SU-DHL-6 (cell line): Measurements from ENCODE around the gene NGLY1.

Experiments used
- H2AFZ ChIP-seq: fragments of 200-600 bp; sonication (generic); 2 replicates; pipeline ENCODE4 v1.6.1; 2014; ENCODE audit warnings: low read depth, mild to moderate bottlenecking, moderate library complexity, mixed read lengths, antibody characterized with exemption, low read length; ENCODE audit not compliant: severe bottlenecking
- H3F3A ChIP-seq: fragments of 200-600 bp; shearing (Covaris generic); 2 replicates; pipeline ENCODE4 v1.6.0; 2016; ENCODE audit warnings: antibody characterized with exemption, mild to moderate bottlenecking; ENCODE audit not compliant: insufficient read depth
- H3K27ac ChIP-seq: fragments of 200-600 bp; sonication (generic); 2 replicates; pipeline ENCODE4 v1.5.1; 2016; ENCODE audit warnings: low read depth, mild to moderate bottlenecking, low read length, moderate library complexity, mixed read lengths
- H3K27me3 ChIP-seq: fragments of 200-600 bp; sonication (generic), shearing (Covaris generic); 2 replicates; pipeline ENCODE4 v1.6.0; 2014; ENCODE audit warnings: mild to moderate bottlenecking, low read length
- H3K36me3 ChIP-seq: fragments of 200-600 bp; sonication (generic); 2 replicates; pipeline ENCODE4 v1.6.1; 2014; ENCODE audit warnings: mild to moderate bottlenecking, low read length, mixed read lengths
- H3K4me2 ChIP-seq: fragments of 300-600, 200-600 bp; shearing (Covaris generic), sonication (generic); 2 replicates; pipeline ENCODE4 v1.6.0; 2014; ENCODE audit warnings: low read length, low read depth, mild to moderate bottlenecking; ENCODE audit not compliant: poor library complexity, severe bottlenecking
- H3K4me3 ChIP-seq: fragments of 200-600 bp; sonication (generic); 2 replicates; pipeline ENCODE4 v1.5.1; 2014; ENCODE audit warnings: antibody characterized with exemption, low read length, mild to moderate bottlenecking, mixed read lengths; ENCODE audit not compliant: insufficient read depth, poor library complexity, severe bottlenecking
- H3K79me2 ChIP-seq: fragments of 200-600 bp; sonication (generic); 2 replicates; pipeline ENCODE4 v1.6.1; 2014; ENCODE audit warnings: mild to moderate bottlenecking, low read length, moderate library complexity; ENCODE audit not compliant: insufficient read depth
- H3K9ac ChIP-seq: fragments of 200-600 bp; sonication (generic); 2 replicates; pipeline ENCODE4 v1.7.0; 2014; ENCODE audit warnings: mild to moderate bottlenecking, low read length
- H3K9me2 ChIP-seq: fragments of 200-600 bp; sonication (generic); replicated peaks from 2 replicates; pipeline ENCODE4 v1.6.1; 2014; ENCODE audit warnings: low read length; ENCODE audit not compliant: insufficient read depth
- H3K9me3 ChIP-seq: fragments of 200-600 bp; sonication (generic); 2 replicates; pipeline ENCODE4 v1.6.1; 2014; ENCODE audit warnings: low read length, mixed read lengths; ENCODE audit not compliant: insufficient read depth
- H4K20me1 ChIP-seq: fragments of 200-600 bp; sonication (generic); 2 replicates; pipeline ENCODE4 v1.6.1; 2014; ENCODE audit warnings: low read depth, mild to moderate bottlenecking, antibody characterized with exemption, low read length, moderate library complexity, mixed read lengths
- CTCF ChIP-seq: fragments of 200-600 bp; sonication (generic); IDR thresholded peaks from one replicate; pipeline ENCODE4 v1.5.1; 2017; ENCODE audit warnings: antibody characterized with exemption, mild to moderate bottlenecking, low read length, moderate library complexity; ENCODE audit not compliant: insufficient read depth, poor library complexity, severe bottlenecking
- EZH2phosphoT487 ChIP-seq: fragments of 200-600 bp; sonication (generic), shearing (Covaris generic); conservative IDR thresholded peaks from 2 replicates; pipeline ENCODE4 v1.6.1; 2018; ENCODE audit warnings: mild to moderate bottlenecking, antibody characterized with exemption, low read length, moderate library complexity, mixed read lengths

Gene NGLY1

GRCh38 chr3:25784971-25785370 is 1.7 kb upstream of the NGLY1 start:
- H3K27me3 ChIP-seq: no peaks in the 10 kb centered on the region
- peaks cover 2% of the 10 kb centered on the region; the same call in 1 of the 2 replicates for H4K20me1 ChIP-seq
- H3K4me2 ChIP-seq: no peak overlapping the region
- TF ChIP-seq EZH2phosphoT487 (no peak), CTCF (no peak)
- H3F3A ChIP-seq: peaks cover 38% of the 10 kb centered on the region
- peaks cover 35% of the 10 kb centered on the region for H3K79me2 ChIP-seq
- no peaks in the 10 kb centered on the region for H3K9me3 ChIP-seq
- H3K27ac ChIP-seq: no peak overlapping the region
- H2AFZ ChIP-seq: no peak overlapping the region
- H3K36me3 ChIP-seq: no peaks in the 10 kb centered on the region
- no peaks in the 10 kb centered on the region for H3K9me2 ChIP-seq
- no peak overlapping the region for H3K4me3 ChIP-seq
- H3K9ac ChIP-seq: no peak overlapping the region

- Histone ChIP-seq H3K4me2 (peak overlapping the region; percentile 78), H2AFZ (peak overlapping the region; percentile 77), H3K79me2 (peaks cover 39% of the 10 kb centered on the region), H3K9me2 (no peaks in the 10 kb centered on the region), H3K9ac (peak overlapping the region; percentile 87), H3K9me3 (no peaks in the 10 kb centered on the region), H3K4me3 (peak overlapping the region; percentile 68), H4K20me1 (peaks cover 10% of the 10 kb centered on the region; the same call in 1 of the 2 replicates), H3K27me3 (no peaks in the 10 kb centered on the region), H3K27ac (peak overlapping the region; percentile 49), H3K36me3 (peaks cover 3% of the 10 kb centered on the region; the same call in 1 of the 2 replicates), H3F3A (peaks cover 38% of the 10 kb centered on the region)
- TF ChIP-seq EZH2phosphoT487: no peak
- no peak for TF ChIP-seq CTCF
These were observed 644 bp upstream of the NGLY1 start for GRCh38 chr3:25783661-25784512.

GRCh38 chr3:25782636-25782937 is 656 bp downstream of the NGLY1 start:
- Histone ChIP-seq H3K9me3 (no peaks in the 10 kb centered on the region), H3K36me3 (peaks cover 13% of the 10 kb centered on the region), H3K79me2 (peaks cover 51% of the 10 kb centered on the region), H3K9me2 (no peaks in the 10 kb centered on the region), H3K4me2 (peak overlapping the region; percentile 96), H3K4me3 (peak overlapping the region; percentile 85), H3K9ac (peak overlapping the region; percentile 87), H3F3A (peaks cover 38% of the 10 kb centered on the region), H3K27me3 (no peaks in the 10 kb centered on the region), H4K20me1 (peaks cover 10% of the 10 kb centered on the region; the same call in 1 of the 2 replicates), H3K27ac (peak overlapping the region; percentile 91), H2AFZ (peak overlapping the region; percentile 69)
- TF ChIP-seq CTCF (no peak), EZH2phosphoT487 (no peak)
